ENCODE results near the gene C8B.

DNA sequence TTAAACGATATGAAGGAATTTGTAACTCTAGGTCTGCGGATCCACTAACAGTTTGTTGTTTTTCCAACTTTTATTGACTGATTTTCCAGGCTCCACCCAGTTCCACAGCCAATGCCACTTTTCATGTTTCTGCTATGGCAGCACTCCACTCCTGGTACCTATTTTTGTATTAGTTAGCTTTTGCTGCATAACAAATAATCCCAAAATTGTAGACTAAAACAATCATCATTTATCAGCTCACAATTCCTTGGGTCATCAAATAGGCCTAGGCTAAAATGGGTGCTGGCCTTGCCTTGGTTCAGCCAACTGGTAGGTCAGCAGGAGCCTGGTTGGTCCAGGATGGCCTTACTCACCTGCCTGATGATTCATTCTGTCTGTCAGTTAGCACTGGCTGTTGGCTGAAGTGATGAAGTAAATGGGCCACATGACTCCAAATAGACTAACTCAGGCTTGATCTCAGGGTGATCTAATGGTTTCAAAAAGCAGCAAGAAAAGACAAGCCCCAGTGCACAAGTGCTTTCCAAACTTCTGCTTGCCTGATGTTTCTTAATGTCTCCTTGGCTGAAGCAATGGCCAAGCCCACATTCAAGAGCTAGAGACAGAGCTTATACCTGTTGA is 3.2 kb upstream of the C8B start:
- TF ChIP-seq POLR2A (IDR thresholded peaks at IDR 0.05) (no peak), POLR2AphosphoS5 (IDR thresholded peaks at IDR 0.05) (no peak), EP300 (IDR thresholded peaks at IDR 0.05; ENCODE audit: low read depth) (no peak)
- TF ChIP-seq, protein P1, sequence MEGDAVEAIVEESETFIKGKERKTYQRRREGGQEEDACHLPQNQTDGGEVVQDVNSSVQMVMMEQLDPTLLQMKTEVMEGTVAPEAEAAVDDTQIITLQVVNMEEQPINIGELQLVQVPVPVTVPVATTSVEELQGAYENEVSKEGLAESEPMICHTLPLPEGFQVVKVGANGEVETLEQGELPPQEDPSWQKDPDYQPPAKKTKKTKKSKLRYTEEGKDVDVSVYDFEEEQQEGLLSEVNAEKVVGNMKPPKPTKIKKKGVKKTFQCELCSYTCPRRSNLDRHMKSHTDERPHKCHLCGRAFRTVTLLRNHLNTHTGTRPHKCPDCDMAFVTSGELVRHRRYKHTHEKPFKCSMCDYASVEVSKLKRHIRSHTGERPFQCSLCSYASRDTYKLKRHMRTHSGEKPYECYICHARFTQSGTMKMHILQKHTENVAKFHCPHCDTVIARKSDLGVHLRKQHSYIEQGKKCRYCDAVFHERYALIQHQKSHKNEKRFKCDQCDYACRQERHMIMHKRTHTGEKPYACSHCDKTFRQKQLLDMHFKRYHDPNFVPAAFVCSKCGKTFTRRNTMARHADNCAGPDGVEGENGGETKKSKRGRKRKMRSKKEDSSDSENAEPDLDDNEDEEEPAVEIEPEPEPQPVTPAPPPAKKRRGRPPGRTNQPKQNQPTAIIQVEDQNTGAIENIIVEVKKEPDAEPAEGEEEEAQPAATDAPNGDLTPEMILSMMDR (IDR thresholded peaks at IDR 0.05), result no peak
